Caco-2 (cell line): ENCODE data around the gene MEIS3. TPM values are rescaled to one million over a fixed set of nuclear protein-coding genes. Genes with fewer than 3 reads are reported as not detected.

Source experiments
- BruUV-seq: library from RNA; stranded (reverse); fragments of 400-500 nt; replicated peaks from 2 replicates; lab custom pipeline; 2021; lab: Mats Ljungman, UMichigan
- CTCF ChIA-PET: fragments of 300-600 bp; sonication (Branson Sonifier 250); formaldehyde crosslinking; loops from one replicate; lab custom pipeline; 2022; ENCODE audit warnings: antibody characterized with exemption; lab: Charles Lee
- POLR2A ChIA-PET: fragments of 300-600 bp; sonication (Branson Sonifier 250); formaldehyde crosslinking; loops from one replicate; lab custom pipeline; 2022; ENCODE audit warnings: antibody characterized with exemption; lab: Charles Lee
- DNase-seq, 2 experiments: peaks; one replicate each; pipeline versions ENCODE4 v3.0.0 to v3.0.0-alpha.2; 2020 to 2022
- H3K27me3 ChIP-seq: replicated peaks from 2 replicates; pipeline ENCODE4 v1.6.0; 2011; ENCODE audit warnings: low read length; ENCODE audit not compliant: control insufficient read depth, insufficient read depth
- H3K36me3 ChIP-seq: 2 replicates; pipeline ENCODE4 v1.5.1; 2011; ENCODE audit warnings: low read length; ENCODE audit not compliant: control insufficient read depth, insufficient read depth
- H3K4me1 ChIP-seq: fragments of 250-450 bp; sonication (Bioruptor Pico); 2 replicates; pipeline ENCODE4 v1.5.1; 2020; ENCODE audit warnings: mild to moderate bottlenecking
- H3K4me3 ChIP-seq: 2 replicates; pipeline ENCODE4 v1.5.1; 2011; ENCODE audit warnings: low read depth, mild to moderate bottlenecking, control low read depth, low read length
- H3K9me3 ChIP-seq: fragments of 250-450 bp; sonication (Bioruptor Pico); 2 replicates; pipeline ENCODE4 v1.5.1; 2020; ENCODE audit warnings: mild to moderate bottlenecking, moderate library complexity
- H3K27ac Mint-ChIP-seq: one replicate; pipeline ENCODE4 v1.8.0; 2022; ENCODE audit warnings: mixed read lengths; ENCODE audit not compliant: unreplicated experiment
- H3K27me3 Mint-ChIP-seq: one replicate; pipeline ENCODE4 v1.8.0; 2022; ENCODE audit warnings: mixed read lengths; ENCODE audit not compliant: insufficient read depth, unreplicated experiment
- H3K36me3 Mint-ChIP-seq: one replicate; pipeline ENCODE4 v1.8.0; 2022; ENCODE audit warnings: mild to moderate bottlenecking, mixed read lengths; ENCODE audit not compliant: insufficient read depth, unreplicated experiment
- H3K4me1 Mint-ChIP-seq: one replicate; pipeline ENCODE4 v1.8.0; 2022; ENCODE audit warnings: low read depth, mixed read lengths; ENCODE audit not compliant: unreplicated experiment
- H3K4me3 Mint-ChIP-seq: one replicate; pipeline ENCODE4 v1.8.0; 2022; ENCODE audit warnings: mild to moderate bottlenecking, moderate library complexity, mixed read lengths; ENCODE audit not compliant: unreplicated experiment
- H3K9me3 Mint-ChIP-seq: one replicate; pipeline ENCODE4 v1.8.0; 2022; ENCODE audit warnings: mixed read lengths; ENCODE audit not compliant: unreplicated experiment
- CTCF ChIP-seq, 2 experiments: fragments of 200-600 bp in 1 of 2; IDR thresholded peaks; 1 replicate in 1 of 2; 2 replicates in 1 of 2; pipeline versions ENCODE4 v1.5.1 to v1.8.0; 2011 to 2022; ENCODE audit warnings: antibody characterized with exemption in 1 of 2, control low read depth in 1 of 2, inconsistent platforms in 1 of 2, low read depth in 1 of 2, low read length in 1 of 2, mild to moderate bottlenecking in 1 of 2, moderate library complexity in 1 of 2; ENCODE audit not compliant: insufficient read depth in 1 of 2, severe bottlenecking in 1 of 2, unreplicated experiment in 1 of 2
- intact Hi-C: fragments of 100-400 bp; cut with micrococcal nuclease; formaldehyde crosslinking; loops from one replicate; pipeline ENCODE4 v1.10.0; 2022; ENCODE audit not compliant: unreplicated experiment
- total RNA-seq: library from RNA; stranded (reverse); gene quantifications from 2 replicates; pipeline ENCODE4 v1.2.3, GENCODE V29; 2022

Gene MEIS3
- total RNA-seq, 1 experiment from 2014 or later: 16.8 TPM

GRCh38 chr19:47362321-47362720 is 57.0 kb downstream of the MEIS3 start:
- no peaks in the 10 kb centered on the region for H3K4me1 Mint-ChIP-seq
- no peaks in the 10 kb centered on the region for H3K4me1 ChIP-seq
- H3K27me3 ChIP-seq: no peaks in the 10 kb centered on the region
- ChIA-PET CTCF (interaction anchor here (0.6 to 1.6 kb wide), 2 partner anchors 13 to 53 kb away, joined by 5 to 7 read pairs; partner anchors contain the start of gene DHX34), POLR2A (no interaction called here)
- intact Hi-C loops: no loop called here
- H3K36me3 ChIP-seq: peaks cover 2% of the 10 kb centered on the region; the same call in 1 of the 2 replicates
- H3K4me3 Mint-ChIP-seq: no peak overlapping the region
- H3K9me3 Mint-ChIP-seq: no peaks in the 10 kb centered on the region
- H3K36me3 Mint-ChIP-seq: peaks cover 96% of the 10 kb centered on the region
- H3K4me3 ChIP-seq: no peak overlapping the region
- H3K9me3 ChIP-seq: no peaks in the 10 kb centered on the region
- no peak overlapping the region for H3K27ac Mint-ChIP-seq
- no peaks in the 10 kb centered on the region for H3K27me3 Mint-ChIP-seq
- no peak for TF ChIP-seq CTCF (IDR thresholded peaks at IDR 0.05; ENCODE audit: insufficient read depth in 1 of 2, low read depth in 1 of 2, low read length in 1 of 2, severe bottlenecking in 1 of 2, unreplicated experiment in 1 of 2)
- BruUV-seq: no TSS peak
- DNase-seq: no peak

- no peaks in the 10 kb centered on the region for H3K4me1 Mint-ChIP-seq
- ChIA-PET POLR2A (no interaction called here), CTCF (interaction anchor here (1.4 kb wide), 1 partner anchor 10 kb away, joined by 8 read pairs; the partner anchor contains the start of gene DHX34)
- Histone ChIP-seq H3K4me3 (no peak overlapping the region), H3K9me3 (no peaks in the 10 kb centered on the region), H3K4me1 (no peaks in the 10 kb centered on the region), H3K27me3 (no peaks in the 10 kb centered on the region), H3K36me3 (peaks cover 6% of the 10 kb centered on the region)
- intact Hi-C loops: no loop called here
- no peak for TF ChIP-seq CTCF (IDR thresholded peaks at IDR 0.05; ENCODE audit: insufficient read depth in 1 of 2, low read depth in 1 of 2, low read length in 1 of 2, severe bottlenecking in 1 of 2, unreplicated experiment in 1 of 2)
- no peaks in the 10 kb centered on the region for H3K27me3 Mint-ChIP-seq
- BruUV-seq: no TSS peak
- H3K27ac Mint-ChIP-seq: no peak overlapping the region
- H3K4me3 Mint-ChIP-seq: no peak overlapping the region
- peaks cover 97% of the 10 kb centered on the region for H3K36me3 Mint-ChIP-seq
- no peaks in the 10 kb centered on the region for H3K9me3 Mint-ChIP-seq
- no peak for DNase-seq
These were observed 60.4 kb downstream of the MEIS3 start for GRCh38 chr19:47358936-47359335.

- H3K4me3 Mint-ChIP-seq: no peak overlapping the region
- H3K4me1 Mint-ChIP-seq: no peaks in the 10 kb centered on the region
- Histone ChIP-seq H3K36me3 (peaks cover 6% of the 10 kb centered on the region), H3K9me3 (no peaks in the 10 kb centered on the region), H3K27me3 (no peaks in the 10 kb centered on the region), H3K4me1 (no peaks in the 10 kb centered on the region), H3K4me3 (no peak overlapping the region)
- peak in 1 of 2 experiments; percentile 53 for DNase-seq
- CTCF ChIA-PET: interaction anchor here (1.1 to 1.4 kb wide), 2 partner anchors 9 kb away, joined by 8 to 10 read pairs; partner anchors contain the start of gene DHX34
- H3K27ac Mint-ChIP-seq: no peak overlapping the region
- POLR2A ChIA-PET: no interaction called here
- TF ChIP-seq CTCF (IDR thresholded peaks at IDR 0.05; ENCODE audit: insufficient read depth in 1 of 2, low read depth in 1 of 2, low read length in 1 of 2, severe bottlenecking in 1 of 2, unreplicated experiment in 1 of 2): peak; percentile 43 to 56
- no peaks in the 10 kb centered on the region for H3K9me3 Mint-ChIP-seq
- H3K27me3 Mint-ChIP-seq: no peaks in the 10 kb centered on the region
- intact Hi-C loops: no loop called here
- H3K36me3 Mint-ChIP-seq: peaks cover 97% of the 10 kb centered on the region
- no TSS peak for BruUV-seq
These were observed 61.3 kb downstream of the MEIS3 start for GRCh38 chr19:47357788-47358680.
